Lower leg skin (tissue), 4 donors: ENCODE measurements around the gene OCA2. TPM values are rescaled to one million over a fixed set of nuclear protein-coding genes. Genes with fewer than 3 reads are reported as not detected.

Source experiments
- DNase-seq, 2 donors: peaks; one replicate each; pipeline ENCODE4 v3.0.0-alpha.2; 2019; ENCODE audit warnings: low spot score in 2 of 2
- H3K4me3 ChIP-seq: fragments of 200-600 bp; sonication (generic); 2 replicates; pipeline ENCODE4 v1.5.1; 2017; ENCODE audit warnings: mild to moderate bottlenecking, low read depth; ENCODE audit not compliant: poor library complexity, severe bottlenecking
- CTCF ChIP-seq, 3 donors: fragments of 450-650 bp; IDR thresholded peaks; one replicate each; pipeline ENCODE4 v1.5.1; 2016; ENCODE audit warnings: antibody characterized with exemption in 3 of 3, mild to moderate bottlenecking in 3 of 3, moderate library complexity in 2 of 3
- POLR2A ChIP-seq, 2 donors: fragments of 450-650 bp; IDR thresholded peaks; one replicate each; pipeline ENCODE4 v1.6.1; 2016 to 2017; ENCODE audit warnings: antibody characterized with exemption in 2 of 2, mild to moderate bottlenecking in 1 of 2, moderate library complexity in 1 of 2
- WGBS, 2 donors: methylation state at CpG; one replicate each; pipeline ENCODE4 v1.1.5; 2018; 5-methylcytosine and 5-hydroxymethylcytosine counted together
- intact Hi-C: fragments of 100-400 bp; cut with DNase I; formaldehyde crosslinking; loops from one replicate; pipeline ENCODE4 v1.15.0; 2023; ENCODE audit warnings: low total_unique reads
- total RNA-seq, 4 donors: library from RNA; depleted of rRNA; stranded (reverse); fragments of >200 nt; gene quantifications; one replicate each; pipeline ENCODE4 v1.1.0, GENCODE V29; 2016

The OCA2 gene
- total RNA-seq, 4 donors from 2014 or later = 12.0 to 15.8 (median 13.9) TPM

- 72% methylated on average over 11 of the region's 11 CpGs for WGBS, 2 donors
- no peak for TF ChIP-seq CTCF (IDR thresholded peaks at IDR 0.05)
- TF ChIP-seq POLR2A (IDR thresholded peaks at IDR 0.05) = no peak
- no peak overlapping the region for H3K4me3 ChIP-seq
- peak in 1 of 2 donors; percentile 60 for DNase-seq
- intact Hi-C loops = no loop called here
Observed at GRCh38 chr15:28128031-28128430, 28.9 kb upstream of the OCA2 start.

GRCh38 chr15:28127036-28127435, 27.9 kb upstream of the OCA2 start:
- no peak overlapping the region for H3K4me3 ChIP-seq
- no peak for DNase-seq
- 76 to 80% methylated on average over 11 of the region's 11 CpGs for WGBS, 2 donors
- TF ChIP-seq POLR2A (IDR thresholded peaks at IDR 0.05) (no peak), CTCF (IDR thresholded peaks at IDR 0.05) (no peak)
- intact Hi-C loops = no loop called here

GRCh38 chr15:28125673-28126651, 26.8 kb upstream of the OCA2 start:
- intact Hi-C loops = no loop called here
- WGBS, 2 donors = 68 to 69% methylated on average over 17 of the region's 17 CpGs
- TF ChIP-seq POLR2A (IDR thresholded peaks at IDR 0.05) (no peak), CTCF (IDR thresholded peaks at IDR 0.05) (no peak)
- no peak for DNase-seq
- H3K4me3 ChIP-seq = no peak overlapping the region

DNA sequence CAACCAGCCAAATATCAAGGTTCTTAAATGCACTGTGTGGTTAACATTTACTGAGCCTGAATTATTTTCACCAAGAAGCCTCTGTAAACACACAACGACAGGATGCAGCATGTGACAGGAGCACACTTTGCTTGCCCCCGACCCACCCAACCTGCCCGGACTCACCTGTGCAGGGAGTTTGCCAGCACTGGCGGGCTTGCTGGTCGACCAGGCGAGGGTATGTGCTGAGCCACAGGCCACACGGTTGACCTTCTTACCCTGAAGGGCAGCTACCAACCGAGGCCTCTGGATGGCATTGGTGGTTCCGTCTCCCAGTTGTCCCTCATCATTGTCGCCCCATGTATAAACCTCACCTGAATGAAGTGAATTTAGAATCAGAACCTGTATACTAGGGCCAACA, 25.7 kb upstream of the OCA2 start:
- no peak for TF ChIP-seq CTCF (IDR thresholded peaks at IDR 0.05)
- no peak for TF ChIP-seq POLR2A (IDR thresholded peaks at IDR 0.05)
- WGBS, 2 donors = 88 to 92% methylated on average over 10 of the region's 10 CpGs
- intact Hi-C loops = loop anchor here (5.0 kb wide), 1 partner anchor 1233 kb away; no protein-coding TSS in a partner anchor
- no peak for DNase-seq
- no peak overlapping the region for H3K4me3 ChIP-seq

DNA sequence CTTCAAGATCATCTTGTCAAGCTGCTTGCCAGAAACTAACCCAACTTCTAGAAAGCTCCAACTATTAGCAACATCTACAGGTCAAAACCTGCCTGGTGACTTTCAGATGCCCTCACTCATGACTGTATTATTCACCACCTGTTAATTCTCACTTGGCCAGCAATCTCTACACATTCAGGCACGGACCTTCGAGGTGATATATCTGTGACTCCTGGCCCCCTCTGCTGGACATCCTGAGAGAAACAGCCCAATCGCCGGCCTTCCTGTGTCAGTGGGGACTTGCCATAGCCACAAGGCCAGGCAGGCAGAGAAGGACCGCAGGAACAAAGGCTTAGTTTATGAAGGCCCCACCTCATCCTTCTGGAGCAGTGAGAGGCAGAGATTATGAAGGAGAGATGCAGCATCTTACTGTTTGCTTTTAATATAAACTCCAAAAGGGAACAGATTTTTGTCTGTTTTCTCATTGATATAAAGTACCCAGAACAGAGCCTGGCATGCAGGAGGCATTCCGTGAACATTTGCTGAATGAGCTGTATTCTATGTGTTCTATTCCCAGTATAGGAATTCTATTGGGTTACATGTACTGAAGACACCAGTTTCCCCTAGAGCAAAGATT, 24.4 kb upstream of the OCA2 start:
- intact Hi-C loops = loop anchor here (5.0 kb wide), 1 partner anchor 1231 kb away; no protein-coding TSS in a partner anchor
- peak; percentile 64 to 92 for DNase-seq
- H3K4me3 ChIP-seq = no peak overlapping the region
- 22 to 24% methylated on average over 6 of the region's 6 CpGs for WGBS, 2 donors
- TF ChIP-seq CTCF (IDR thresholded peaks at IDR 0.05) (no peak), POLR2A (IDR thresholded peaks at IDR 0.05) (no peak)
